DOHH2 (cell line): Measurements from ENCODE around the gene TYMS.

ENCODE experiments used
- H3F3A ChIP-seq: fragments of 200-600 bp; sonication (generic), shearing (Covaris generic); 2 replicates; pipeline ENCODE4 v1.6.0; 2016; ENCODE audit warnings: antibody characterized with exemption, mild to moderate bottlenecking; ENCODE audit not compliant: control insufficient read depth, insufficient read depth
- H3K27ac ChIP-seq: fragments of 200-600 bp; sonication (generic); 2 replicates; pipeline ENCODE4 v1.5.1; 2014; ENCODE audit warnings: low read depth, mild to moderate bottlenecking, low read length, moderate library complexity
- H3K27me3 ChIP-seq: fragments of 200-600 bp; sonication (generic); 2 replicates; pipeline ENCODE4 v1.6.1; 2014; ENCODE audit warnings: mild to moderate bottlenecking, low read length, mixed read lengths; ENCODE audit not compliant: control insufficient read depth
- H3K36me3 ChIP-seq: fragments of 200-600 bp; sonication (generic); 2 replicates; pipeline ENCODE4 v1.6.1; 2014; ENCODE audit warnings: mild to moderate bottlenecking, low read length, moderate library complexity, mixed read lengths; ENCODE audit not compliant: control insufficient read depth
- H3K4me1 ChIP-seq: fragments of 200-600 bp; sonication (generic); 2 replicates; pipeline ENCODE4 v1.6.1; 2014; ENCODE audit warnings: mild to moderate bottlenecking, low read length, mixed read lengths; ENCODE audit not compliant: control insufficient read depth
- H3K4me2 ChIP-seq: fragments of 200-600 bp; sonication (generic); 2 replicates; pipeline ENCODE4 v1.6.0; 2014; ENCODE audit warnings: mild to moderate bottlenecking, low read length, moderate library complexity
- H3K4me3 ChIP-seq: fragments of 200-600 bp; sonication (generic); 2 replicates; pipeline ENCODE4 v1.5.1; 2014; ENCODE audit warnings: mild to moderate bottlenecking, low read length, mixed read lengths
- H3K79me2 ChIP-seq: fragments of 200-600 bp; sonication (generic); 2 replicates; pipeline ENCODE4 v1.6.1; 2014; ENCODE audit warnings: mild to moderate bottlenecking, low read length, mixed read lengths; ENCODE audit not compliant: control insufficient read depth
- H3K9me2 ChIP-seq: fragments of 200-600 bp; sonication (generic); replicated peaks from 2 replicates; pipeline ENCODE4 v1.6.1; 2014; ENCODE audit warnings: mild to moderate bottlenecking, low read length, mixed read lengths; ENCODE audit not compliant: control insufficient read depth
- H3K9me3 ChIP-seq: fragments of 200-600 bp; sonication (generic); 2 replicates; pipeline ENCODE4 v1.6.1; 2014; ENCODE audit warnings: antibody characterized with exemption, low read length, mixed read lengths; ENCODE audit not compliant: control insufficient read depth, insufficient read depth
- H4K20me1 ChIP-seq: fragments of 200-600 bp; sonication (generic); 2 replicates; pipeline ENCODE4 v1.6.0; 2014; ENCODE audit warnings: low read depth, mild to moderate bottlenecking, antibody characterized with exemption, low read length, moderate library complexity; ENCODE audit not compliant: control insufficient read depth, insufficient read depth
- EZH2phosphoT487 ChIP-seq: fragments of 200-600 bp; sonication (generic); IDR thresholded peaks from 2 replicates; pipeline ENCODE4 v1.6.1; 2017; ENCODE audit warnings: borderline replicate concordance, mild to moderate bottlenecking, antibody characterized with exemption, low read length, moderate library complexity, mixed read lengths
- TF ChIP-seq, protein P1 (sequence below): fragments of 200-600 bp; sonication (generic); IDR thresholded peaks from one replicate; pipeline ENCODE4 v1.5.1; 2014; ENCODE audit warnings: antibody characterized with exemption, mild to moderate bottlenecking, low read depth, low read length; ENCODE audit not compliant: poor library complexity, severe bottlenecking

TYMS gene

DNA sequence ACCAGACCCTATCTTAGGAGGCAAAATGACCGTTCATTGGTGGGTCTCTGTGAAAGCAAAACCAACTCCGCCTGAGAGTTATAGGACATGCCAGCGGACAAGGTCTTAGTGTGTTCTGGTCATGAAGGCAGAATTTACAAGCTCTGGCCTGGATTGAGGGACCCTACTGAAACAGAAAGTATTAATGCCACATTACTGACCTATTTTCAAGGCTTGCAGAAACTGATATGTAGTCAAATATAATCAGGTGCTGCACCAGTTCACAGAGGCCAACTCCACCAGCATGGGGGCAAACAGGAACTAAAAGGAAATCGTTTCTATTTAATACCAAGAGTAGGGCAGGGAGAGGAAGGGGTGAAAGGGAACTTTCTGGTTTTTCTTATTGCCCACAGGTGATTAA is 19.7 kb downstream of the TYMS start:
- peaks cover 45% of the 10 kb centered on the region for H3K36me3 ChIP-seq
- H3K4me3 ChIP-seq: no peak overlapping the region
- no peak for TF ChIP-seq EZH2phosphoT487
- TF ChIP-seq, protein P1, sequence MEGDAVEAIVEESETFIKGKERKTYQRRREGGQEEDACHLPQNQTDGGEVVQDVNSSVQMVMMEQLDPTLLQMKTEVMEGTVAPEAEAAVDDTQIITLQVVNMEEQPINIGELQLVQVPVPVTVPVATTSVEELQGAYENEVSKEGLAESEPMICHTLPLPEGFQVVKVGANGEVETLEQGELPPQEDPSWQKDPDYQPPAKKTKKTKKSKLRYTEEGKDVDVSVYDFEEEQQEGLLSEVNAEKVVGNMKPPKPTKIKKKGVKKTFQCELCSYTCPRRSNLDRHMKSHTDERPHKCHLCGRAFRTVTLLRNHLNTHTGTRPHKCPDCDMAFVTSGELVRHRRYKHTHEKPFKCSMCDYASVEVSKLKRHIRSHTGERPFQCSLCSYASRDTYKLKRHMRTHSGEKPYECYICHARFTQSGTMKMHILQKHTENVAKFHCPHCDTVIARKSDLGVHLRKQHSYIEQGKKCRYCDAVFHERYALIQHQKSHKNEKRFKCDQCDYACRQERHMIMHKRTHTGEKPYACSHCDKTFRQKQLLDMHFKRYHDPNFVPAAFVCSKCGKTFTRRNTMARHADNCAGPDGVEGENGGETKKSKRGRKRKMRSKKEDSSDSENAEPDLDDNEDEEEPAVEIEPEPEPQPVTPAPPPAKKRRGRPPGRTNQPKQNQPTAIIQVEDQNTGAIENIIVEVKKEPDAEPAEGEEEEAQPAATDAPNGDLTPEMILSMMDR: no peak
- no peaks in the 10 kb centered on the region for H3K9me2 ChIP-seq
- peaks cover 38% of the 10 kb centered on the region for H3F3A ChIP-seq
- H3K4me1 ChIP-seq: no peaks in the 10 kb centered on the region
- no peaks in the 10 kb centered on the region for H3K9me3 ChIP-seq
- H3K27ac ChIP-seq: no peak overlapping the region
- H3K4me2 ChIP-seq: no peak overlapping the region
- H4K20me1 ChIP-seq: no peaks in the 10 kb centered on the region; the same call in 1 of the 2 replicates
- no peaks in the 10 kb centered on the region for H3K27me3 ChIP-seq
- H3K79me2 ChIP-seq: no peaks in the 10 kb centered on the region

DNA sequence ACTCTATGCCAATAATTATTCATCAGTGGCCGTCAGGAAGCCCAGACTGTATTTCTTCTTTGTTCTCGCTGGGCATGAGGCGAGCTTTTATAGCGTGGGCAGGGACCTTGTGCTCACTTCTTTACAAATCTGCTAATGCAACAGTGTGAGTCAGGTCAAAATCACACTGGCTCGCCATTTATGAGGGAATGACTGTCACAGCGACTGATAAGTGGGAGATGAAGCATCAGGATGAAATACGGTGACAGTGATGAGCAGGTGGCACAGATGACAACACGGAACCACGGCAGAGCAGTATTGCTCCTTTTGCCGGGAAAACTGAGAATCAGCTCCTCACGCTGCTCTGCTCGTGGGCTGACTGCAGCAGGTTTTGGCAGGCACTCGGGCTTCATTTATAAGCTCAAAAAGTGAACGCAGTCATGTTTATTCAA is 20.5 kb downstream of the TYMS start:
- TF ChIP-seq, protein P1: no peak
- no peak for TF ChIP-seq EZH2phosphoT487
- no peaks in the 10 kb centered on the region for H3K4me1 ChIP-seq
- no peaks in the 10 kb centered on the region; the same call in 1 of the 2 replicates for H4K20me1 ChIP-seq
- no peak overlapping the region for H3K4me3 ChIP-seq
- no peaks in the 10 kb centered on the region for H3K9me2 ChIP-seq
- no peak overlapping the region for H3K4me2 ChIP-seq
- no peaks in the 10 kb centered on the region for H3K9me3 ChIP-seq
- H3K27ac ChIP-seq: no peak overlapping the region
- H3K27me3 ChIP-seq: no peaks in the 10 kb centered on the region
- H3K79me2 ChIP-seq: no peaks in the 10 kb centered on the region
- peaks cover 32% of the 10 kb centered on the region for H3F3A ChIP-seq
- peaks cover 38% of the 10 kb centered on the region for H3K36me3 ChIP-seq

DNA sequence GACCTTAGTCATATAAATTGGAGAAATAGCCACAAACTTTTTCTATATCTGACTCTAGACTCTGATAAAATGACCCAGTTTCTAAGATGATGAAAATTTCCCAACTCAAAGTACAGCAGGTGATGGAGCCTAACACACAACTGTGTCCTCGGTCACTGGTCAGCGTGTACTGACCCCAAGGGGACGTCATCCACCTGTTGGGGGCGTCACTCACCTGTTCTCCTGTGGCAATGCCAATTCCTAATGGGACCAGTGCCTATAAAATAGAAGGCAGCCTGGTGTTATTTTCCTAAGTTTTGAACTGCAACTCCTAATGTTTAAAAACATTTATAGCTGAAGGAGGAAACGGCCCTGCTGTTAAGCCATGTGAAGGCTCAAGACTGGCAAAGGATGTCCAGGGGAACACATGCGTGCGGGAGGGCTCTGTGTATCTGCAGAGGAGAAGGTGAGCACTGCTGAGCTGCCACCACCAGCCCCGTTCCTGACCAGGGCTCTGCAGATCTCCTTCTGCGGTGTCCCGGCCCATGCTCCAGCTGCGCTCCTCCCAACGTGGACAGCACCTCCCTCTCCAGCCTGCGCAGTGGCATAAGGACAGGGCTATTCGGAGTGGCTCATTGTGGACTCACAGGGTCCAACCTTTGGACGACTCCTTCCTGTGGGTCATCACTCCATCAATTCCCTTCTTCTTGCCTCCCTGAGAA is 21.2 kb downstream of the TYMS start:
- Histone ChIP-seq H3K9me2 (no peaks in the 10 kb centered on the region), H3K4me3 (no peak overlapping the region), H3F3A (peaks cover 28% of the 10 kb centered on the region), H3K36me3 (peaks cover 38% of the 10 kb centered on the region), H3K4me1 (no peaks in the 10 kb centered on the region), H3K27ac (no peak overlapping the region), H3K27me3 (no peaks in the 10 kb centered on the region), H3K79me2 (no peaks in the 10 kb centered on the region), H4K20me1 (no peaks in the 10 kb centered on the region; the same call in 1 of the 2 replicates), H3K4me2 (no peak overlapping the region), H3K9me3 (no peaks in the 10 kb centered on the region)
- TF ChIP-seq EZH2phosphoT487: no peak
- TF ChIP-seq, protein P1: no peak
